IPS-15b (cell line): ENCODE data around the gene SMIM28.

Source experiments
- H3K27me3 ChIP-seq: one replicate; pipeline ENCODE4 v1.6.1; 2013; ENCODE audit warnings: low read length; ENCODE audit not compliant: control insufficient read depth, insufficient read depth
- H3K36me3 ChIP-seq: one replicate; pipeline ENCODE4 v1.6.1; 2013; ENCODE audit warnings: low read length; ENCODE audit not compliant: control insufficient read depth, insufficient read depth
- H3K4me1 ChIP-seq: one replicate; pipeline ENCODE4 v1.6.1; 2013; ENCODE audit warnings: mild to moderate bottlenecking, low read length; ENCODE audit not compliant: control insufficient read depth, insufficient read depth
- H3K4me3 ChIP-seq: one replicate; pipeline ENCODE4 v1.5.1; 2013; ENCODE audit warnings: low read depth, low read length
- H3K9ac ChIP-seq: one replicate; pipeline ENCODE4 v1.6.1; 2013; ENCODE audit warnings: low read depth, mild to moderate bottlenecking, low read length
- H3K9me3 ChIP-seq: one replicate; pipeline ENCODE4 v1.6.1; 2013; ENCODE audit warnings: mild to moderate bottlenecking, low read length; ENCODE audit not compliant: control insufficient read depth, insufficient read depth

Gene SMIM28

DNA sequence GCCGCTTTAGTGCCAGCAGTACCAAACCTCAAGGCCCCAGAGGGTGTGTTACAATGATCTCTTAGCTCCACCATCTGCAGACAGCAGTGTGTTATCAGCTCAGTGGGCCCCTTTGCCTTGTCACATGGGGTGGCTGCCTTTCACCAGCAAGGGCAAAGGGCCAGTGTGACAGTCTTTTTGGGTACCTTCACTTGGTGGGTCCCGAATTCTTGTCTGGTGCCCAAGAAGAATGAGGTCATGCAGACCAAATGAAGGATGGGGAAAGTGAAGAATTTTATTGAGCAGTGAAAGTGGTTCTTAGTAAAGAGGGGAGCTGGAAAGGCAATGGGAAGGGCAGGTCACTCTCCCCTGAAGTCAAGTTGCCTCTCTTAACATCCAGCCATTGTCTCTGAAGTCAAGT lies 2.9 kb upstream of the SMIM28 start:
- H3K27me3 ChIP-seq: no peaks in the 10 kb centered on the region
- H3K4me3 ChIP-seq: no peak overlapping the region
- peaks cover 7% of the 10 kb centered on the region for H3K4me1 ChIP-seq
- no peaks in the 10 kb centered on the region for H3K36me3 ChIP-seq
- H3K9me3 ChIP-seq: no peaks in the 10 kb centered on the region
- no peak overlapping the region for H3K9ac ChIP-seq

- Histone ChIP-seq H3K36me3 (no peaks in the 10 kb centered on the region), H3K9me3 (no peaks in the 10 kb centered on the region), H3K4me1 (peaks cover 7% of the 10 kb centered on the region), H3K9ac (no peak overlapping the region), H3K4me3 (no peak overlapping the region), H3K27me3 (no peaks in the 10 kb centered on the region)
Measured at GRCh38 chr6:138377042-138377441, 663 bp upstream of the SMIM28 start.

- no peaks in the 10 kb centered on the region for H3K36me3 ChIP-seq
- no peak overlapping the region for H3K4me3 ChIP-seq
- no peaks in the 10 kb centered on the region for H3K9me3 ChIP-seq
- H3K4me1 ChIP-seq: peaks cover 7% of the 10 kb centered on the region
- no peak overlapping the region for H3K9ac ChIP-seq
- no peaks in the 10 kb centered on the region for H3K27me3 ChIP-seq
Measured at GRCh38 chr6:138378463-138378862, 758 bp downstream of the SMIM28 start.

DNA sequence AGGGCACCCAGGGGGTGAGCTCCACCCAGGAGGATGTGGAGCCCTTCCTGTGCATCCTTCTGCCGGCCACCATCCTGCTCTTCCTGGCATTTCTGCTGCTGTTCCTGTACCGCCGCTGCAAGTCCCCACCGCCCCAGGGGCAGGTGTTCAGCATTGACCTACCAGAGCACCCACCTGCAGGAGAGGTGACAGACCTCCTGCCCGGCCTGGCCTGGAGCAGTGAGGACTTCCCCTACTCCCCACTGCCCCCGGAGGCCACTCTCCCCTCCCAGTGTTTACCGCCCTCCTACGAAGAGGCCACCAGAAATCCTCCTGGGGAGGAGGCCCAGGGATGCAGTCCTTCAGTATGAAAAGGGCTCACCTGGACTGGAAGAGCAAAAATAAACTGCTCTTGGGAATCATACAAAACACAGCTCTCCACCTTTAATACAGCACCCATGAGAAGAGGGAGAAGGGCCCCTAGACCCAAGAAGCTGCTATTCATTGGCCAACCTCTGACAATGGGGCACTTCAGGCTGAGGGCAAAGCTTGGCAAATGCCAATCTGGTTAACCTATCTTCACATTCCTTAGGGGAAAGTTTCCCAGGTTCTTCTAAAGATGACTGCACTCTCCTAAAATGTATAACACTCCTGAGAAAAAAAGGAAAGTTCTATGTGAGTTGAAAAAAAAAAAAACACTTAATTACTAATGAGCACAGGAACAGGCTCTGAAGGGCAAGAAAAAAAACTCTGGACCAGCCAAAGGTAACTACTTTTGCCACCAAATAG lies 5.0 kb downstream of the SMIM28 start:
- Histone ChIP-seq H3K4me3 (no peak overlapping the region), H3K9ac (no peak overlapping the region), H3K4me1 (peaks cover 7% of the 10 kb centered on the region), H3K36me3 (no peaks in the 10 kb centered on the region), H3K9me3 (no peaks in the 10 kb centered on the region), H3K27me3 (no peaks in the 10 kb centered on the region)

DNA sequence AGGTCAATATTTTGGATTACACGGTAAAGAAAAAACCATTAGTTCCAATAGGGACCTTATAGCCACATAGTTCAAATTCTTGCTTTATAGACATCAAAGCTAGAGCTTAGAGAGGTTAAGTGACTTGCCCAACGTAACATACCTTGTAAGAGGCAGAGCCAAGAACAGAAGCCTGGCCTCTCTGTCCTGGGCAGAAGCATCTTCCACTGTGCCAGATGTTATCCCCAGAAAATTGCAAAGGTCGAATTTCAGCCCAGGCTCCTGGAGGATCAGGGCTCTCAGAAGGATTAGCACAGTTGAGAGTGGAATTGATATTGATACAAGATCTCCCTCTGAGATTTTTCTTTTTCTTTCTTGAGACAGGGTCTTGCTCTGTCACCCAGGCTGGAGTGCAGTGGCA lies 6.1 kb downstream of the SMIM28 start:
- Histone ChIP-seq H3K27me3 (no peaks in the 10 kb centered on the region), H3K4me3 (no peak overlapping the region), H3K36me3 (no peaks in the 10 kb centered on the region), H3K9ac (no peak overlapping the region), H3K9me3 (no peaks in the 10 kb centered on the region), H3K4me1 (peaks cover under 1% of the 10 kb centered on the region)

GRCh38 chr6:138386897-138387296 lies 9.2 kb downstream of the SMIM28 start:
- no peak overlapping the region for H3K9ac ChIP-seq
- no peaks in the 10 kb centered on the region for H3K27me3 ChIP-seq
- no peaks in the 10 kb centered on the region for H3K9me3 ChIP-seq
- H3K4me1 ChIP-seq: no peaks in the 10 kb centered on the region
- H3K36me3 ChIP-seq: no peaks in the 10 kb centered on the region
- H3K4me3 ChIP-seq: no peak overlapping the region

- no peaks in the 10 kb centered on the region for H3K4me1 ChIP-seq
- no peak overlapping the region for H3K4me3 ChIP-seq
- no peaks in the 10 kb centered on the region for H3K36me3 ChIP-seq
- H3K9me3 ChIP-seq: no peaks in the 10 kb centered on the region
- H3K27me3 ChIP-seq: no peaks in the 10 kb centered on the region
- H3K9ac ChIP-seq: no peak overlapping the region
Measured at GRCh38 chr6:138387577-138388368, 10.1 kb downstream of the SMIM28 start.

DNA sequence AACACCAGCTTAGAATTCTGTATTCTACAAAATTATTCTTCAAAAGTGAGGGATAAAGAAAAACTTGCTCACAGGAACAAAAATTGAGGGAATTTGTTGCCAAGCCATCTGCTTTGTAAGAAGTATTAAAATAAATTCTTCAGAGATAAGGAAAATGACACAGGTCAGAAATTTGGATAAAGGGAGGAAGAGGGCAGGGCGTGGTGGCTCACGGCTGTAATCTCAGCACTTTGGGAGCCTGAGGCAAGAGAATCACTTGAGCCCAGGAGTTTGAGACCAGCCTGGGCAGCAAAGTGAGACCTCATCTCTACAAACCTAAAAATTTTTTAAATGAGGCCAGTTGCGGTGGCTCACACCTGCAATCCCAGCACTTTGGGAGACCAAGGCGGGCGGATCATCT lies 11.8 kb downstream of the SMIM28 start:
- Histone ChIP-seq H3K4me3 (no peak overlapping the region), H3K36me3 (no peaks in the 10 kb centered on the region), H3K27me3 (no peaks in the 10 kb centered on the region), H3K4me1 (no peaks in the 10 kb centered on the region), H3K9ac (no peak overlapping the region), H3K9me3 (no peaks in the 10 kb centered on the region)

- Histone ChIP-seq H3K4me3 (no peak overlapping the region), H3K36me3 (no peaks in the 10 kb centered on the region), H3K9me3 (no peaks in the 10 kb centered on the region), H3K9ac (no peak overlapping the region), H3K4me1 (no peaks in the 10 kb centered on the region), H3K27me3 (no peaks in the 10 kb centered on the region)
Measured at GRCh38 chr6:138393871-138394783, 16.4 kb downstream of the SMIM28 start.

DNA sequence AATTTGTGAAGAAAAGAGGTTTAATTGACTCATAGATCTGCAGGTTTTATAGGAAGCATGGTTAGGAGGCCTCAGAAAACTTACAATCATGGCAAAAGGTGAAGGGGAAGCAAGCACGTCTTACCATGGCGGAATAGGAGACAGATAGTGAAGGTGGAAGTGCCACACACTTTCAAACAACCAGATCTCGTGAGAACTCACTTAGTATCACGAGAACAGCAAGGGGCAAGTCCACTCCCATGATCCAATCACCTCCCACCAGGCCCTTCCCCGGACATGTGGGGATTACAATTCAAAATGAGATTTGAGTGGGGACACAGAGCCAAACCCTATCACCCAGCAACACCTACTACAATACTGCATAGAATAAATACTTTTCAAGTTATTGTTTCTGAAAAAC lies 19.0 kb downstream of the SMIM28 start:
- H3K36me3 ChIP-seq: no peaks in the 10 kb centered on the region
- no peaks in the 10 kb centered on the region for H3K4me1 ChIP-seq
- no peak overlapping the region for H3K4me3 ChIP-seq
- no peaks in the 10 kb centered on the region for H3K9me3 ChIP-seq
- H3K9ac ChIP-seq: no peak overlapping the region
- no peaks in the 10 kb centered on the region for H3K27me3 ChIP-seq
